OCI-LY1 (cell line): Measurements from ENCODE around the gene RASGEF1C.
"Not testable (repeated sequence)": the region's sequence is repeated elsewhere in the genome, so short reads cannot be mapped to it uniquely, and the experiment has no call there.

Experiments
- H2AFZ ChIP-seq: fragments of 200-600 bp; sonication (generic), shearing (Covaris generic); 2 replicates; pipeline ENCODE4 v1.6.0; 2014; ENCODE audit warnings: antibody characterized with exemption, mild to moderate bottlenecking, low read length
- H3F3A ChIP-seq: fragments of 200-600 bp; sonication (generic), shearing (Covaris generic); 2 replicates; pipeline ENCODE4 v1.6.0; 2014; ENCODE audit warnings: mild to moderate bottlenecking, antibody characterized with exemption, low read length, moderate library complexity; ENCODE audit not compliant: insufficient read depth
- H3K27ac ChIP-seq: fragments of 200-600 bp; sonication (generic); 2 replicates; pipeline ENCODE4 v1.5.1; 2014; ENCODE audit warnings: low read length, mixed run types, mild to moderate bottlenecking, low read depth; ENCODE audit not compliant: poor library complexity, severe bottlenecking
- H3K27me3 ChIP-seq: fragments of 200-600 bp; sonication (generic); 2 replicates; pipeline ENCODE4 v1.6.0; 2014; ENCODE audit warnings: antibody characterized with exemption, mild to moderate bottlenecking, low read length, moderate library complexity; ENCODE audit not compliant: insufficient read depth
- H3K36me3 ChIP-seq: fragments of 200-600 bp; sonication (generic); 2 replicates; pipeline ENCODE4 v1.6.1; 2014; ENCODE audit warnings: mild to moderate bottlenecking, antibody characterized with exemption, low read length, moderate library complexity, mixed read lengths; ENCODE audit not compliant: insufficient read depth
- H3K4me1 ChIP-seq: fragments of 200-600 bp; sonication (generic); 2 replicates; pipeline ENCODE4 v1.5.1; 2014; ENCODE audit warnings: mild to moderate bottlenecking, low read length, moderate library complexity; ENCODE audit not compliant: insufficient read depth, severe bottlenecking
- H3K4me2 ChIP-seq: fragments of 200-600 bp; sonication (generic), shearing (Covaris generic); 2 replicates; pipeline ENCODE4 v1.6.1; 2014; ENCODE audit warnings: low read length
- H3K4me3 ChIP-seq: fragments of 200-600 bp; sonication (generic); 2 replicates; pipeline ENCODE4 v1.5.1; 2014; ENCODE audit warnings: low read length, low read depth, mild to moderate bottlenecking, mixed read lengths; ENCODE audit not compliant: poor library complexity, severe bottlenecking
- H3K79me2 ChIP-seq: fragments of 200-600 bp; shearing (Covaris generic); 2 replicates; pipeline ENCODE4 v1.6.1; 2016; ENCODE audit warnings: mixed run types, low read length, mixed read lengths; ENCODE audit not compliant: insufficient read depth
- H3K9ac ChIP-seq: fragments of 200-600 bp; sonication (generic), shearing (Covaris generic); 2 replicates; pipeline ENCODE4 v1.6.1; 2014; ENCODE audit warnings: mild to moderate bottlenecking, low read length, mixed read lengths
- H3K9me2 ChIP-seq: fragments of 200-600 bp; sonication (generic), shearing (Covaris generic); 2 replicates; pipeline ENCODE4 v1.6.1; 2014; ENCODE audit warnings: low read depth, mild to moderate bottlenecking, low read length, mixed read lengths
- H3K9me3 ChIP-seq: fragments of 200-600 bp; shearing (Covaris generic); 2 replicates; pipeline ENCODE4 v1.6.1; 2014; ENCODE audit warnings: low read length, mixed read lengths
- H4K20me1 ChIP-seq: fragments of 200-600 bp; sonication (generic), shearing (Covaris generic); 2 replicates; pipeline ENCODE4 v1.6.0; 2016; ENCODE audit warnings: mild to moderate bottlenecking, low read length; ENCODE audit not compliant: insufficient read depth
- EZH2 ChIP-seq: fragments of 200-600 bp; sonication (generic), shearing (Covaris generic); IDR thresholded peaks from 2 replicates; pipeline ENCODE4 v1.8.0; 2017; ENCODE audit warnings: borderline replicate concordance, mixed run types, mild to moderate bottlenecking, antibody characterized with exemption, low read length, moderate library complexity, mixed read lengths
- TF ChIP-seq, protein P1 (sequence below): fragments of 200-600 bp; sonication (generic), shearing (Covaris generic); IDR thresholded peaks from 2 replicates; pipeline ENCODE4 v1.5.1; 2017; ENCODE audit warnings: mild to moderate bottlenecking, antibody characterized with exemption, low read length, moderate library complexity, mixed read lengths

RASGEF1C gene

DNA sequence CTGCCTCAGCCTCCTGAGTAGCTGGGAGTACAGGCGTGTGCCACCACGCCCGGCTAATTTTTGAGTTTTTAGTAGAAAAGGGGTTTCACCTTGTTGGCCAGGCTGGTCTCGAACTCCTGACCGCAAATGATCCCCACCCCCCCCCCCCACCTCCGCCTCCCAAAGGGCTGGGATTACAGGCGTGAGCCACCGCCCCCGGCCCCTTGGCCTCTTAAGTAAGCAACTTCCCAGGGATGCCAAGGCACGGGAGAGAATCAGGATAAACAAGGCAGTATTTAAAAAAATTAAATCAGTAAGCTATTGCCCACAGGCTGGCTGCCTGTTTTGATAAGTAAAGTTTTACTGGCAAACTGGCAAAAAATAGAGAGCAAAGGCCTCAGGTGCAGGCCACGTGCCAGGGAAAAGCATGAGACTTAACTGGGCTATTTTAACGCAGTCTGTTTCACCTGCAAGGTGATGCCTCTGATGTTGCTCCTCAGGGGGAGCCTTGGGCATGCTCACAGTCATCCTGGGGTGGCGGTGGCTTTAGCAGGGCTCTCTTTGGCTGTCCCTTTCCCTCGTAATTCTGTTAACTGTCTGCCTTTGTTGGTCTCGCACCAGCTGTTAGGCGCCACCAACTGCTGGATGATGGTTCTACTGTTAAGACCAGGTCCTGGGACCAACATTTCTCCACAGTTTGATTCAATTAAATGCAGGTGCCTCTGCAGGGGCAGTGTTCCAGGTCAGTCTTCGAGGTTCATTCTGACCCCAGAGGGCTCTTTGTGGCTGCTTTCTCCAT is 118.1 kb downstream of the RASGEF1C start:
- Histone ChIP-seq H3K36me3 (no peaks in the 10 kb centered on the region), H3K9ac (no peak overlapping the region), H2AFZ (no peak overlapping the region), H3K4me1 (no peaks in the 10 kb centered on the region), H4K20me1 (no peaks in the 10 kb centered on the region), H3K9me3 (no peaks in the 10 kb centered on the region), H3K27ac (no peak overlapping the region), H3K79me2 (no peaks in the 10 kb centered on the region), H3K4me2 (no peak overlapping the region), H3K9me2 (no peaks in the 10 kb centered on the region), H3F3A (no peaks in the 10 kb centered on the region), H3K27me3 (0 out of 2 replicates have a peak, but pooled peaks cover 4% of the 10 kb centered on the region), H3K4me3 (no peak overlapping the region)
- no peak for TF ChIP-seq EZH2
- TF ChIP-seq, protein P1, sequence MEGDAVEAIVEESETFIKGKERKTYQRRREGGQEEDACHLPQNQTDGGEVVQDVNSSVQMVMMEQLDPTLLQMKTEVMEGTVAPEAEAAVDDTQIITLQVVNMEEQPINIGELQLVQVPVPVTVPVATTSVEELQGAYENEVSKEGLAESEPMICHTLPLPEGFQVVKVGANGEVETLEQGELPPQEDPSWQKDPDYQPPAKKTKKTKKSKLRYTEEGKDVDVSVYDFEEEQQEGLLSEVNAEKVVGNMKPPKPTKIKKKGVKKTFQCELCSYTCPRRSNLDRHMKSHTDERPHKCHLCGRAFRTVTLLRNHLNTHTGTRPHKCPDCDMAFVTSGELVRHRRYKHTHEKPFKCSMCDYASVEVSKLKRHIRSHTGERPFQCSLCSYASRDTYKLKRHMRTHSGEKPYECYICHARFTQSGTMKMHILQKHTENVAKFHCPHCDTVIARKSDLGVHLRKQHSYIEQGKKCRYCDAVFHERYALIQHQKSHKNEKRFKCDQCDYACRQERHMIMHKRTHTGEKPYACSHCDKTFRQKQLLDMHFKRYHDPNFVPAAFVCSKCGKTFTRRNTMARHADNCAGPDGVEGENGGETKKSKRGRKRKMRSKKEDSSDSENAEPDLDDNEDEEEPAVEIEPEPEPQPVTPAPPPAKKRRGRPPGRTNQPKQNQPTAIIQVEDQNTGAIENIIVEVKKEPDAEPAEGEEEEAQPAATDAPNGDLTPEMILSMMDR = peak; percentile 15; the same call in 1 of the 2 replicates

DNA sequence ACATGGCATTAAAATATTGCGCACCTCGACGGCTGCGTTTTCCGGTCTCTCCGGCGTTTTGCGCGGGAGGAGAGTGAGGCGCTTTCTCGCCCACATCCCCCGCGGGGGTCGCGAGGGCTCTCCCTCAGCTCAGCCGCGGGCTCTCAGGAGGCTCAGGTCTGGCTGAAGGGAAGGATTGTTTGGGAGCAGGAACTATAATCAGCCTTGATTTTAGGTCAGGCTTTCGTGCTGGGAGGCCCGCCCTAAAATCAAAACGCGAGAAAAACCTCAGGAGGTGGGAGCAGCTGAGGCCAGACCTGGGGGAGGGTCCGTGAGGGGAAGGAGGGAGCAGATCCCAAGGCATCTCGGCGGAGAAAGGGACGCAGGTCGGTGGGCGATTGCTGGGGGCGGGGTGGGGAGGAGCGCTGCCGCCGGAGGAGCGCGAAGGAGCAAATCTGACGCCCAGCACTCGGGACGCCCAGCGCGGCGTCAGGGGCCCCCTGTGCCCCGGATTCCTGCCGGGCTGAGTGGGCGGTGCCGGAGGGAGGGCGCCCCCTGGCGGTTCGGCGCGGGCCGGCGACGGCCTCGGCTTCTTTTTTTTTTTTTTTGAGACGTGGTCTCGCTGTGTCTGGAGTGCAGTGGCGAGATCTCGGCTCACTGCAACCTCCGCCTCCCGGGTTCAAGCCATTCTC is 118.8 kb downstream of the RASGEF1C start:
- Histone ChIP-seq H3K4me3 (no peak overlapping the region), H2AFZ (no peak overlapping the region), H3K27ac (no peak overlapping the region), H3K79me2 (no peaks in the 10 kb centered on the region), H3K9ac (no peak overlapping the region), H3F3A (no peaks in the 10 kb centered on the region), H3K9me2 (no peaks in the 10 kb centered on the region), H3K4me2 (no peak overlapping the region), H3K9me3 (no peaks in the 10 kb centered on the region), H3K36me3 (no peaks in the 10 kb centered on the region), H4K20me1 (no peaks in the 10 kb centered on the region), H3K4me1 (no peaks in the 10 kb centered on the region), H3K27me3 (0 out of 2 replicates have a peak, but pooled peaks cover 4% of the 10 kb centered on the region)
- TF ChIP-seq, protein P1 = peak; percentile 46; the same call in 1 of the 2 replicates
- no peak for TF ChIP-seq EZH2

DNA sequence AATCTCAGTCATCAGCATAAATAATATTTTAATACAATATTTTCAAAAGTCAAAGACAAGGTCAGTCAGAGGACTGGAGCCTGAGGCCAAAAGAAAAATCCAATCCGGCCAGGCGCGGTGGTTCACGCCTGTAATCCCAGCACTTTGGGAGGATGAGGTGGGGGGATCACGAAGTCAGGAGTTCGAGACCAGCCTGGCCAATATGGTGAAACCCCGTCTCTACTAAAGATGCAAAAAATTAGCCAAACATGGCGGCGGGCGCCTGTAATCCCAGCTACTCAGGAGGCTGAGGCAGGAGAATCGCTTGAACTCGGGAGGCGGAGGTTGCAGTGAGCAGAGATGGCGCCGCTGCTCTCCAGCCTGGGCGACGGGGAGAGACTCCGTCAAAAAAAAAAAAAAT is 119.4 kb downstream of the RASGEF1C start:
- H3K9ac ChIP-seq, H2AFZ ChIP-seq, H3K27me3 ChIP-seq, H3K4me1 ChIP-seq, H3K4me2 ChIP-seq, H3K36me3 ChIP-seq, H3K4me3 ChIP-seq, H3F3A ChIP-seq, H3K9me2 ChIP-seq, H3K27ac ChIP-seq, H3K9me3 ChIP-seq, H4K20me1 ChIP-seq, H3K79me2 ChIP-seq: not testable (repeated sequence)
